Keratinocyte (primary cell): ENCODE measurements around the gene TTC13.

ENCODE experiments used
- CTCF ChIP-seq, 3 experiments: IDR thresholded peaks in 1 of 3; conservative IDR thresholded peaks in 1 of 3; optimal IDR thresholded peaks in 1 of 3; 2 replicates in 2 of 3; 3 replicates in 1 of 3; pipeline versions ENCODE3 to v1.5.1; 2011; ENCODE audit warnings: low read length in 3 of 3, mild to moderate bottlenecking in 3 of 3, moderate library complexity in 2 of 3, control low read depth in 1 of 3, inconsistent platforms in 1 of 3; ENCODE audit not compliant: insufficient read depth in 2 of 3; ENCODE audit errors: extremely low read depth in 1 of 3
- EZH2 ChIP-seq: IDR thresholded peaks from one replicate; pipeline ENCODE4 v1.6.1; 2012; ENCODE audit warnings: inconsistent platforms, mild to moderate bottlenecking, low read length, moderate library complexity

GRCh38 chr1:230884646-230885045 is 94.0 kb downstream of the TTC13 start:
- TF ChIP-seq CTCF (optimal IDR thresholded peaks at IDR 0.05 in 1 of 3, IDR thresholded peaks at IDR 0.05 in 1 of 3, conservative IDR thresholded peaks at IDR 0.05 in 1 of 3; ENCODE audit: extremely low read depth in 1 of 3, insufficient read depth in 2 of 3, low read length in 3 of 3) (no peak), EZH2 (no peak)
